ENCODE data around the gene PRPH2. TPM values are rescaled to one million over a fixed set of nuclear protein-coding genes. Genes with fewer than 3 reads are reported as not detected.
"Not testable (repeated sequence)": the region's sequence is repeated elsewhere in the genome, so short reads cannot be mapped to it uniquely, and the experiment has no call there.

PRPH2 gene
- total RNA-seq, 1 donor from 2014 or later: not detected

- H3K27ac Mint-ChIP-seq: no peak overlapping the region
- peaks cover 30% of the 10 kb centered on the region for H3K4me1 Mint-ChIP-seq (ENCODE audit: low read depth)
- no peak overlapping the region for H3K4me3 Mint-ChIP-seq
- no peaks in the 10 kb centered on the region for H3K27me3 Mint-ChIP-seq (ENCODE audit: insufficient read depth)
- H3K9me3 Mint-ChIP-seq: no peaks in the 10 kb centered on the region
- no peak for DNase-seq (ENCODE audit: low spot score)
- intact Hi-C loops (cut with micrococcal nuclease): no loop called here
- peaks cover 57% of the 10 kb centered on the region for H3K36me3 Mint-ChIP-seq (ENCODE audit: low read depth)
Measured at GRCh38 chr6:42689371-42689770, 33.0 kb downstream of the PRPH2 start.

GRCh38 chr6:42688281-42688680, 34.1 kb downstream of the PRPH2 start:
- peaks cover 52% of the 10 kb centered on the region for H3K36me3 Mint-ChIP-seq (ENCODE audit: low read depth)
- H3K27me3 Mint-ChIP-seq (ENCODE audit: insufficient read depth): no peaks in the 10 kb centered on the region
- H3K4me3 Mint-ChIP-seq: no peak overlapping the region
- H3K27ac Mint-ChIP-seq: no peak overlapping the region
- no peaks in the 10 kb centered on the region for H3K9me3 Mint-ChIP-seq
- no peak for DNase-seq (ENCODE audit: low spot score)
- intact Hi-C loops (cut with micrococcal nuclease): no loop called here
- peaks cover 19% of the 10 kb centered on the region for H3K4me1 Mint-ChIP-seq (ENCODE audit: low read depth)

GRCh38 chr6:42679358-42679757, 43.0 kb downstream of the PRPH2 start:
- H3K36me3 Mint-ChIP-seq (ENCODE audit: low read depth): peaks cover 51% of the 10 kb centered on the region
- intact Hi-C loops (cut with micrococcal nuclease): no loop called here

DNA sequence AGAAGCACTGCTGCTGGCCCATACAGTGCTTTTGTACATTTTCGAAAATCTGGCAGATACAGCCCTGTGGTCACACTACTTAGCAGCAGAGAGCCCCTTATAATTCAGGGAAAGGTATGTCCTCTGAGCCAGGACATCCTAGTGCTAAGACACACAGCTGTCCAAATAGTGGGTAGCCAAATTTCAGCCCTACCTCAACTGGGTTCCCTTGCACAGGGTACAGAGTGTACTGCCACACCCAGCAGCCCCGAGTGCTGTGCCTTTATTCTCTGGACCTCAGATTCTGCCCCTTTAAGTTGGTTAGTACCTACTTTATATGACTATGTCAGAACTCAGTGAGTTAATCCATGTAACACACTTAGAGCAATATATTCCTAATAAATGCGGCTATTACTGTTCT, 47.6 kb downstream of the PRPH2 start:
- Mint-ChIP-seq H3K27ac (no peak overlapping the region), H3K9me3 (no peaks in the 10 kb centered on the region), H3K27me3 (ENCODE audit: insufficient read depth) (no peaks in the 10 kb centered on the region), H3K4me1 (ENCODE audit: low read depth) (peaks cover 8% of the 10 kb centered on the region), H3K4me3 (no peak overlapping the region), H3K36me3 (ENCODE audit: low read depth) (peaks cover 57% of the 10 kb centered on the region)
- intact Hi-C loops (cut with micrococcal nuclease): no loop called here
- no peak for DNase-seq (ENCODE audit: low spot score)

More at GRCh38 chr6:42679358-42679757, 43.0 kb downstream of the PRPH2 start:
- Mint-ChIP-seq H3K4me1 (ENCODE audit: low read depth) (no peaks in the 10 kb centered on the region), H3K27ac (no peak overlapping the region), H3K4me3 (no peak overlapping the region), H3K9me3 (no peaks in the 10 kb centered on the region), H3K27me3 (ENCODE audit: insufficient read depth) (no peaks in the 10 kb centered on the region)
- DNase-seq (ENCODE audit: low spot score): no peak

- H3K9me3 Mint-ChIP-seq; H3K27ac Mint-ChIP-seq; H3K4me3 Mint-ChIP-seq; H3K27me3 Mint-ChIP-seq (ENCODE audit: insufficient read depth); H3K4me1 Mint-ChIP-seq (ENCODE audit: low read depth); intact Hi-C loops (cut with micrococcal nuclease); DNase-seq (ENCODE audit: low spot score): not testable (repeated sequence)
- peaks cover 54% of the 10 kb centered on the region for H3K36me3 Mint-ChIP-seq (ENCODE audit: low read depth)
Measured at GRCh38 chr6:42674368-42674767, 48.0 kb downstream of the PRPH2 start.

GRCh38 chr6:42664718-42665117, 57.7 kb downstream of the PRPH2 start:
- Mint-ChIP-seq H3K27me3 (ENCODE audit: insufficient read depth) (no peaks in the 10 kb centered on the region), H3K36me3 (ENCODE audit: low read depth) (peaks cover 31% of the 10 kb centered on the region), H3K27ac (no peak overlapping the region), H3K4me1 (ENCODE audit: low read depth) (peaks cover 6% of the 10 kb centered on the region), H3K4me3 (no peak overlapping the region), H3K9me3 (no peaks in the 10 kb centered on the region)
- DNase-seq (ENCODE audit: low spot score): no peak
- intact Hi-C loops (cut with micrococcal nuclease): no loop called here

DNA sequence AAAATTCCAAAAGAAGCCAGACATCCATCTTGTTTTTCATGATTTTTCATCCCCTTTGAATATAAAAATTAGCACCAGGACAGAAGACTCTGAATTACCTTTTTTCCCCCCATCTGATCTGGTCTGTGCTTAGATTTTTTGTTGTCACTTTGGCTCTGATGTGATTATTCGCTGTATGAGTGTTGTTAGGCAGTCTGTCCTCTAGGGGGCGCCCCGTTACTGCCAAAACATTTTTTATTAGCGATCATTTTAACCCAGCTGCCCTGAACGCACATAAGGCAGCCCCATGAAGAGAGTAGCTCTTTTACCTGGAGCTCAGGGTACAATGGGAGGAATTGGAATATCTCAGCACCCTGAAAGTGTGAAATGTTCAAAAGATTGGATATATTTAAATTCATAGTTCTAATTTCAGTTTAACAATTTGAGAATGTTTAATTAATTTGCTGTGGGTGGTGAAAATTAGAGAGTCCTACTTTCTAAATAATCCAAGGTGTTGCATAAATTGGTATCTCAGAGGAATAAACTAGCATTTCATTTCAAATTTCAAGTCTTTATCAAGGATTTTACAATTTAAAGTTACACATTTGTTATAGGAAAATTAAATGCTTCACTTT, 60.8 kb downstream of the PRPH2 start:
- peaks cover 6% of the 10 kb centered on the region for H3K4me1 Mint-ChIP-seq (ENCODE audit: low read depth)
- H3K36me3 Mint-ChIP-seq (ENCODE audit: low read depth): peaks cover 40% of the 10 kb centered on the region
- no peak overlapping the region for H3K27ac Mint-ChIP-seq
- intact Hi-C loops (cut with micrococcal nuclease): loop anchor here (1.0 kb wide), 4 partner anchors 65 to 238 kb away; partner anchors contain the start of gene TBCC
- H3K9me3 Mint-ChIP-seq: no peaks in the 10 kb centered on the region
- no peaks in the 10 kb centered on the region for H3K27me3 Mint-ChIP-seq (ENCODE audit: insufficient read depth)
- no peak overlapping the region for H3K4me3 Mint-ChIP-seq
- DNase-seq (ENCODE audit: low spot score): peak; percentile 62

- Mint-ChIP-seq H3K9me3 (no peaks in the 10 kb centered on the region), H3K27me3 (ENCODE audit: insufficient read depth) (no peaks in the 10 kb centered on the region)
Measured at GRCh38 chr6:42659806-42660205, 62.6 kb downstream of the PRPH2 start.

GRCh38 chr6:42653851-42654250, 68.5 kb downstream of the PRPH2 start:
- intact Hi-C loops (cut with micrococcal nuclease): no loop called here
- Mint-ChIP-seq H3K4me1 (ENCODE audit: low read depth) (no peaks in the 10 kb centered on the region), H3K27ac (no peak overlapping the region), H3K4me3 (no peak overlapping the region), H3K9me3 (no peaks in the 10 kb centered on the region), H3K27me3 (ENCODE audit: insufficient read depth) (no peaks in the 10 kb centered on the region), H3K36me3 (ENCODE audit: low read depth) (peaks cover 41% of the 10 kb centered on the region)
- DNase-seq (ENCODE audit: low spot score): no peak

More at GRCh38 chr6:42659806-42660205, 62.6 kb downstream of the PRPH2 start:
- Mint-ChIP-seq H3K4me3 (no peak overlapping the region), H3K36me3 (ENCODE audit: low read depth) (peaks cover 36% of the 10 kb centered on the region), H3K27ac (peak overlapping the region; percentile 11), H3K4me1 (ENCODE audit: low read depth) (peaks cover 6% of the 10 kb centered on the region)
- intact Hi-C loops (cut with micrococcal nuclease): no loop called here
- no peak for DNase-seq (ENCODE audit: low spot score)

DNA sequence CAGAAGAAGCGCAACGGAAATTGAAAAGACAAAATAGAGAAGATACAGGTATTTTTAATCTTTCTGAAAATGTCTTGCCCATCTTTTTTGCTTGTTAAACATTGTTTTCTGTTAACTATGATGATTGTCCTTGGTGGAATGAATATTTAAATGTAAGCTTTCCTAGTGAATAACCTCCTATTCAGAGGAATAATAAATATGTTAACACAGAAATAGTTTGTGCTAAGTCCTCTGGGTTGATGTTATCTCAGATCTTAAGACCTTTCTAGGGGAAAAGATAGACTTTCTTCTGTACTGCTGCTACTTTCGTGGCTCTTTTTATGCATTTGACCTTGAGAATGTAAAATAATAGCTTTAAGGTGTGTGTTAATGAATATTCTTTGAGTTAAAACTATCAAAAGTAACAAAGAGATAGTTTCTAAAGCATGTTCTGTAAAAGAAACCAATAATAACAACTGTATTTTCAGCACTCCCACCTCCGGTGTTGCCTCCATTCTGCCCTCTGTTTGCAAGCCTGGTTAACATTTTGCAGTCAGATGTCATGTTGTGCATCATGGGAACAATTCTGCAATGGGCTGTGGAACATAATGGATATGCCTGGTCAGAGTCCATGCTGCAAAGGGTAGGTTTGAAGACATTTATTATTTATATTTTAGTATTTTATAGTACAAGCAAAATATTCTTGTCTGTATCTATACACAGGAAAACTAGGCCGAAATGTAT, 70.2 kb downstream of the PRPH2 start:
- intact Hi-C loops (cut with micrococcal nuclease): no loop called here
- no peak for DNase-seq (ENCODE audit: low spot score)
- Mint-ChIP-seq H3K36me3 (ENCODE audit: low read depth) (peaks cover 38% of the 10 kb centered on the region), H3K4me1 (ENCODE audit: low read depth) (no peaks in the 10 kb centered on the region), H3K27ac (no peak overlapping the region), H3K27me3 (ENCODE audit: insufficient read depth) (no peaks in the 10 kb centered on the region), H3K4me3 (no peak overlapping the region), H3K9me3 (no peaks in the 10 kb centered on the region)

Other genes starting within 250 kb of the PRPH2 start
- gene UBR2, start 158.6 kb downstream of the PRPH2 start, total RNA-seq: 26.8 and 28.1 TPM in 2 replicates
- gene TBCC, start 23.5 kb upstream of the PRPH2 start, total RNA-seq: 20.1 and 22.3 TPM in 2 replicates
- 14.1 and 14.2 TPM in 2 replicates for gene BICRAL, start 59.5 kb upstream of the PRPH2 start, total RNA-seq
- gene RPL7L1, start 157.0 kb upstream of the PRPH2 start, total RNA-seq: 179 TPM in 2 replicates
- not detected in 2 replicates for gene PTCRA, start 193.5 kb upstream of the PRPH2 start, total RNA-seq
- 47.2 and 49.2 TPM in 2 replicates for gene CNPY3, start 206.9 kb upstream of the PRPH2 start, total RNA-seq
- 0.54 and 0.60 TPM in 2 replicates for gene GNMT, start 238.2 kb upstream of the PRPH2 start, total RNA-seq

Data from activated T-helper 1 cell treated with anti-CD3 and anti-CD28 coated beads, Interleukin-12 subunit alpha, Interleukin-12 subunit beta, Interleukin-2, Interleukin-4 antibody, amounts not matched to agents 30 ng/mL and 10 ng/mL and 1 ng/mL, durations not matched to agents 14 hours and 24 hours and 36 hours (primary cell).